ENCODE results near the gene GPATCH11. TPM values are rescaled to one million over a fixed set of nuclear protein-coding genes. Genes with fewer than 3 reads are reported as not detected.

Gene GPATCH11
- total RNA-seq, 1 experiment from 2014 or later: 5.2 TPM

DNA sequence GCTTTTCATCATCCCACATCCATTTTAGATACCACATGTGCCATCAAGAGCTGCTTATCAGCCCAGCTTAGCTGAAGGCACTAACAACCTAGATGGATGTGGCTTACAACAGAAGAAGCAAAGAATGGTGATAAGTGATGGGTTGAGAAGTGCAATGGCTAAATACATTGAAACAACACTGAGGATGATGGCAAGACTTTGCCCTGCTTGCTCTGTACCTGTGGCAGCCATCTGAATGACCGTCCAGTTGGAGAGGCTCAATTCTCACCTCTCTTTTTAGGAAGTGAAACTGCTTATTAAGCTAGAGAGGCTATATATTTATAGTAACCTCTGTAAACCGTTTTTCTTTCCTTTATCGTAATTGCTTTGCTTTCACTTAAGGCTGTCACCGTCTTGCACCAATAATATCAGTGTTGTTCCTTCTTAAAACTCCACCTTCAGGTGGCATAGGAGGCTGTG is 5.7 kb downstream of the GPATCH11 start:
- no peak for DNase-seq
- Histone ChIP-seq H3K9ac (ENCODE audit: low read length) (no peak overlapping the region), H3K79me2 (ENCODE audit: low read length) (peaks cover 2% of the 10 kb centered on the region), H4K20me1 (ENCODE audit: low read length) (no peaks in the 10 kb centered on the region), H3K27me3 (ENCODE audit: low read length) (no peaks in the 10 kb centered on the region), H3K27ac (ENCODE audit: low read length) (no peak overlapping the region), H3F3A (ENCODE audit: low read length, unreplicated experiment) (peaks cover 5% of the 10 kb centered on the region), H3K36me3 (ENCODE audit: low read depth, low read length) (peaks cover 14% of the 10 kb centered on the region; the same call in 1 of the 2 replicates), H3K9me3 (ENCODE audit: low read length) (no peaks in the 10 kb centered on the region), H3K4me2 (ENCODE audit: low read length) (no peak overlapping the region), H3K4me1 (ENCODE audit: insufficient read depth, low read length) (peaks cover 12% of the 10 kb centered on the region), H3K9me2 (replicated peaks; ENCODE audit: low read length) (no peaks in the 10 kb centered on the region), H2AFZ (ENCODE audit: low read length) (no peak overlapping the region), H3K4me3 (ENCODE audit: low read length) (no peak overlapping the region)
- TF ChIP-seq, protein P1, sequence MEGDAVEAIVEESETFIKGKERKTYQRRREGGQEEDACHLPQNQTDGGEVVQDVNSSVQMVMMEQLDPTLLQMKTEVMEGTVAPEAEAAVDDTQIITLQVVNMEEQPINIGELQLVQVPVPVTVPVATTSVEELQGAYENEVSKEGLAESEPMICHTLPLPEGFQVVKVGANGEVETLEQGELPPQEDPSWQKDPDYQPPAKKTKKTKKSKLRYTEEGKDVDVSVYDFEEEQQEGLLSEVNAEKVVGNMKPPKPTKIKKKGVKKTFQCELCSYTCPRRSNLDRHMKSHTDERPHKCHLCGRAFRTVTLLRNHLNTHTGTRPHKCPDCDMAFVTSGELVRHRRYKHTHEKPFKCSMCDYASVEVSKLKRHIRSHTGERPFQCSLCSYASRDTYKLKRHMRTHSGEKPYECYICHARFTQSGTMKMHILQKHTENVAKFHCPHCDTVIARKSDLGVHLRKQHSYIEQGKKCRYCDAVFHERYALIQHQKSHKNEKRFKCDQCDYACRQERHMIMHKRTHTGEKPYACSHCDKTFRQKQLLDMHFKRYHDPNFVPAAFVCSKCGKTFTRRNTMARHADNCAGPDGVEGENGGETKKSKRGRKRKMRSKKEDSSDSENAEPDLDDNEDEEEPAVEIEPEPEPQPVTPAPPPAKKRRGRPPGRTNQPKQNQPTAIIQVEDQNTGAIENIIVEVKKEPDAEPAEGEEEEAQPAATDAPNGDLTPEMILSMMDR (conservative IDR thresholded peaks at IDR 0.05; ENCODE audit: low read depth, low read length): no peak
- TF ChIP-seq EZH2phosphoT487 (IDR thresholded peaks at IDR 0.05; ENCODE audit: borderline replicate concordance, low read length): no peak
- TF ChIP-seq EZH2 (IDR thresholded peaks at IDR 0.05; ENCODE audit: low read length, unreplicated experiment): no peak
- ChIA-PET CTCF (no interaction called here), POLR2A (ENCODE audit: unreplicated experiment) (no interaction called here)
- ATAC-seq: no peak
- no TSS peak for BruUV-seq (replicated peaks)
- intact Hi-C loops (cut with micrococcal nuclease): no loop called here

DNA sequence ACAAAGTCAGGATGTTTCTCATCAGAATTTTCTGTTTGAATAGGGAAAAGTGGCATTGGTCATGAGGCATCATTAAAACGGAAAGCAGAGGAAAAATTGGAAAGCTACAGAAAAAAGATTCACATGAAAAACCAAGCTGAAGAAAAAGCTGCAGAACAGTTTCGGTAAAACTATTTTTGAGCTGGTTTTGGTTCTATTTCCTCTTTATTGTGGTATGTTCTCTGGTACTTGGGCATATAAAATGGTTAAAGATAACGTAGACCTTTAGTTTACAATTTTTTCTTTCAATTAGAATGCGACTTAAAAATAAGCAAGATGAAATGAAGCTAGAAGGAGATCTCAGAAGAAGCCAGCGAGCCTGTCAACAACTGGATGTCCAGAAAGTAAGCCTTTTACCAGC is 7.6 kb downstream of the GPATCH11 start:
- no TSS peak for BruUV-seq (replicated peaks)
- TF ChIP-seq EZH2phosphoT487 (IDR thresholded peaks at IDR 0.05; ENCODE audit: borderline replicate concordance, low read length): no peak
- TF ChIP-seq, protein P1 (conservative IDR thresholded peaks at IDR 0.05; ENCODE audit: low read depth, low read length): no peak
- no peak for TF ChIP-seq EZH2 (IDR thresholded peaks at IDR 0.05; ENCODE audit: low read length, unreplicated experiment)
- Histone ChIP-seq H3K9ac (ENCODE audit: low read length) (no peak overlapping the region), H3K4me2 (ENCODE audit: low read length) (no peak overlapping the region), H3F3A (ENCODE audit: low read length, unreplicated experiment) (no peaks in the 10 kb centered on the region), H4K20me1 (ENCODE audit: low read length) (no peaks in the 10 kb centered on the region), H3K9me3 (ENCODE audit: low read length) (no peaks in the 10 kb centered on the region), H3K27ac (ENCODE audit: low read length) (no peak overlapping the region), H3K27me3 (ENCODE audit: low read length) (no peaks in the 10 kb centered on the region), H3K36me3 (ENCODE audit: low read depth, low read length) (peaks cover 17% of the 10 kb centered on the region), H3K9me2 (replicated peaks; ENCODE audit: low read length) (no peaks in the 10 kb centered on the region), H3K4me3 (ENCODE audit: low read length) (no peak overlapping the region), H3K79me2 (ENCODE audit: low read length) (no peaks in the 10 kb centered on the region; the same call in 1 of the 2 replicates), H3K4me1 (ENCODE audit: insufficient read depth, low read length) (no peaks in the 10 kb centered on the region), H2AFZ (ENCODE audit: low read length) (no peak overlapping the region)
- ChIA-PET POLR2A (ENCODE audit: unreplicated experiment) (no interaction called here), CTCF (no interaction called here)
- ATAC-seq (no peak), DNase-seq (no peak)
- intact Hi-C loops (cut with micrococcal nuclease): no loop called here

DNA sequence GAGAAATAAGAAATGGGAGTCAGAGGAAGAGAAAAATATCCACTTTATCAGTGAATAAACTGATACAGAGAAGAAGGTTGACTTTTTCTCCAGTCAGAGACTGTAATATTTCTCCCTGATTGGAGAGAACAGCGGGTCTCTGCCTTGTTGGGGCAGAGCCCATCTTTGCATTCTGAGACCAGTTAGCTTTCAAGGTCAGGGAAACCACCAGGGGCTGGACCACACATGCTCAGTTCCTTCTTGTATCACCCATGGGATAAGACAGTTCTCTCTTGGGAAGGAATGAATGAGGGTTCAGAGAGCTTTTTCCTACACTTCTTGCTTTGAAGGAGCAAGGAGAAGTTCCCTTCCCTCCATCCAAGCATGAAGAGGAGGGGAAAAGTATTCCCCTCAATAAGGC is 12.2 kb downstream of the GPATCH11 start:
- no peaks in the 10 kb centered on the region for H3K4me1 ChIP-seq (ENCODE audit: insufficient read depth, low read length)
- H3F3A ChIP-seq (ENCODE audit: low read length, unreplicated experiment): no peaks in the 10 kb centered on the region
- H3K4me2 ChIP-seq (ENCODE audit: low read length): no peak overlapping the region
- no peak for ATAC-seq
- H4K20me1 ChIP-seq (ENCODE audit: low read length): no peaks in the 10 kb centered on the region
- H3K9me3 ChIP-seq (ENCODE audit: low read length): no peaks in the 10 kb centered on the region
- H3K9ac ChIP-seq (ENCODE audit: low read length): no peak overlapping the region
- CTCF ChIA-PET: no interaction called here
- intact Hi-C loops (cut with micrococcal nuclease): no loop called here
- no peak overlapping the region for H3K27ac ChIP-seq (ENCODE audit: low read length)
- POLR2A ChIA-PET (ENCODE audit: unreplicated experiment): no interaction called here
- H2AFZ ChIP-seq (ENCODE audit: low read length): no peak overlapping the region
- no peaks in the 10 kb centered on the region for H3K79me2 ChIP-seq (ENCODE audit: low read length)
- H3K36me3 ChIP-seq (ENCODE audit: low read depth, low read length): peaks cover 27% of the 10 kb centered on the region
- no peaks in the 10 kb centered on the region for H3K9me2 ChIP-seq (replicated peaks; ENCODE audit: low read length)
- DNase-seq: no peak
- BruUV-seq (replicated peaks): TSS peak; percentile 25
- no peak overlapping the region for H3K4me3 ChIP-seq (ENCODE audit: low read length)
- TF ChIP-seq, protein P1 (conservative IDR thresholded peaks at IDR 0.05; ENCODE audit: low read depth, low read length): no peak
- no peak for TF ChIP-seq EZH2phosphoT487 (IDR thresholded peaks at IDR 0.05; ENCODE audit: borderline replicate concordance, low read length)
- TF ChIP-seq EZH2 (IDR thresholded peaks at IDR 0.05; ENCODE audit: low read length, unreplicated experiment): no peak
- H3K27me3 ChIP-seq (ENCODE audit: low read length): no peaks in the 10 kb centered on the region
